K562 treated with DMSO at 1 percent for 4 hours (cell line): Measurements from ENCODE around the gene BMP2K. TPM values are rescaled to one million over a fixed set of nuclear protein-coding genes. Genes with fewer than 3 reads are reported as not detected.

Experiments used
- total RNA-seq: library from RNA; unstranded; fragments of 300-600 nt; gene quantifications from 2 replicates; pipeline ENCODE4 v1.2.3, GENCODE V29; 2022; ENCODE audit not compliant: insufficient read depth

The BMP2K gene
- total RNA-seq = 16.3 and 32.7 TPM in 2 replicates

GRCh38 chr4:78776079-78776728, at the start of gene BMP2K:
Gene BMP2K (plus strand): TSS chr4:78776350. CDS start chr4:78776544, 194 bp downstream.

GRCh38 chr4:78938868-78939666, 162.9 kb downstream of the BMP2K start, which contains the start of gene PAQR3:
Gene PAQR3 (minus strand): TSS chr4:78939438. CDS start chr4:78939224, 214 bp downstream.

Other genes with a start within 250 kb of the BMP2K start
- 28.0 and 38.3 TPM in 2 replicates for gene ANXA3, start 224.6 kb upstream of the BMP2K start, total RNA-seq
- 12.8 and 14.1 TPM in 2 replicates for gene PAQR3, start 163.1 kb downstream of the BMP2K start, total RNA-seq